Duodenal mucosa (tissue), 2 donors: Measurements from ENCODE around the gene SPRYD4.
"Not testable (repeated sequence)": the region's sequence is repeated elsewhere in the genome, so short reads cannot be mapped to it uniquely, and the experiment has no call there.

ENCODE experiments used
- H3K27ac ChIP-seq: one replicate; pipeline ENCODE4 v1.7.0; 2013; ENCODE audit warnings: low read depth, low read length
- H3K27me3 ChIP-seq, 2 donors: one replicate each; pipeline ENCODE4 v1.7.0; 2013; ENCODE audit warnings: low read length in 2 of 2, control low read depth in 1 of 2; ENCODE audit not compliant: insufficient read depth in 2 of 2, control insufficient read depth in 1 of 2
- H3K36me3 ChIP-seq, 2 donors: one replicate each; pipeline ENCODE4 v1.7.0; 2013; ENCODE audit warnings: low read length in 2 of 2, control low read depth in 1 of 2; ENCODE audit not compliant: insufficient read depth in 2 of 2, control insufficient read depth in 1 of 2
- H3K4me1 ChIP-seq, 2 donors: one replicate each; pipeline ENCODE4 v1.7.0; 2013; ENCODE audit warnings: low read length in 2 of 2, control low read depth in 1 of 2; ENCODE audit not compliant: insufficient read depth in 2 of 2, control insufficient read depth in 1 of 2
- H3K4me3 ChIP-seq, 2 donors: one replicate each; pipeline ENCODE4 v1.7.0; 2013; ENCODE audit warnings: low read length in 2 of 2, low read depth in 1 of 2
- H3K9ac ChIP-seq, 2 donors: one replicate each; pipeline ENCODE4 v1.7.0; 2013; ENCODE audit warnings: low read length in 2 of 2, low read depth in 1 of 2
- H3K9me3 ChIP-seq, 2 donors: one replicate each; pipeline ENCODE4 v1.7.0; 2013; ENCODE audit warnings: low read length in 2 of 2, control low read depth in 1 of 2; ENCODE audit not compliant: control insufficient read depth in 1 of 2

The SPRYD4 gene

DNA sequence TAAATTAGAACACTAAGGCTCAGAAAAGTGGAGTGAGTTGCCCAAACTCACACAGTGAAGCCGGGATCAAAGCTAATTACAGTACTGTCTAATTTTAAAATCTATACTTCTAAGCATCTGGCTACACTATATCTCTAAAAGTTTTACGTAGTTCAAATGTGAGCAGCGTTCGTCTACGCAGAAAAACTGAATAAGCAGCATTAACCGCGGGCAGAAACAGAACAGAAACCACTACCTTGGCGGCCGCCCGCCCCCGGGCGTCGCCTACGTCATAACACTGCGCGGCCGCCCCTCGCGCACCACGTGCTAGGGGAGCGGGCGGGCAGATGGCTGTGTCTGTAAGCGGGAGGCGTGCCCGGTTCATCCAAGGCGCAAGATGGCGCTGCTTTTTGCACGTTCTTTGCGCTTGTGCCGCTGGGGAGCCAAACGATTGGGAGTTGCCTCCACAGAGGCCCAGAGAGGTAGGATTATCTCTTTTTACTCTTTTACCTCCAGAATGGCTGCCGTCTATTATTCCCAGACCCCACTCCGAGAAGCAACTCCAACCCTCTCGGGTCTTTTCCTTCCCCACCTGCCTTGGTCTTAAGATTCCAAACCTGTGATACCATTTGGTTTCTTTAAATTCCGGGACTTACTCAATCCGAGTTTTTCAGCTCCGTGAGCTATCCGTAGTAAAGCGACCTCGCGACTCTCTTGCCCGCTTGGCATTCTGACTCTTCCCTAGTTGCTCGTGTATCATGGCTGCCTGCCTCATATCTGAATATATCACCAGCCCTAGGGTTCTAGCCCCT lies at the start of gene SPRYD4:
TSS of gene SPRYD4 (plus strand) at position 363 of the 791 bp plus-strand sequence. CDS start at position 377, 14 bp downstream.
- no peaks in the 10 kb centered on the region for H3K27me3 ChIP-seq
- H3K9ac ChIP-seq, result peak within 1 kb of the TSS; percentile 79 to 86
- H3K36me3 ChIP-seq, result peaks cover 0 to 9% of the 10 kb centered on the region in 2 donors
- no peaks in the 10 kb centered on the region for H3K9me3 ChIP-seq
- peak within 1 kb of the TSS; percentile 93 to 97 for H3K4me3 ChIP-seq
- peak within 1 kb of the TSS; percentile 53 for H3K27ac ChIP-seq
- peaks cover 10 to 11% of the 10 kb centered on the region in 2 donors for H3K4me1 ChIP-seq

DNA sequence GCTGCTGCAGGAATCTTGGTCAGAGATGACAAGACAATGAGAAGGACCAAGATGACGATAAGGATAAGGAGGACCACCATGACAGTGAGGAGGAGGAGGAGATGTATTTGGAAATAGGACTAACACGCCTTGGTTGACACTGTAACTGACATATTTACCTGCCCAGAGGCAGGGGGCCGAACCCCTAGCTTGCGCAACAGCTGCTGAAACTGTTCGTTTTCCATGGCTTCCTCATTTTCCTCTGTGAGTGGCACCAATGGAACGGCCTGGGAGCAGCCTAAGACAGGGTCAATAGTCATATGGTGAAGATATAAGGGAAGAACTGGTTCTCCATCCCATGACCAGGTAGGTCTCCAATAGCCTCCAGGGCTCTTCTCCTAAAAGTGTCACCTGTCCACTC lies 48.0 kb upstream of the SPRYD4 start:
- H3K27ac ChIP-seq, result no peak overlapping the region
- H3K27me3 ChIP-seq, result no peaks in the 10 kb centered on the region
- H3K36me3 ChIP-seq, result peaks cover 10 to 47% of the 10 kb centered on the region in 2 donors
- H3K4me3 ChIP-seq, result no peak overlapping the region
- no peak overlapping the region for H3K9ac ChIP-seq
- H3K4me1 ChIP-seq, result no peaks in the 10 kb centered on the region
- H3K9me3 ChIP-seq, result no peaks in the 10 kb centered on the region

GRCh38 chr12:56425193-56425592 lies 43.2 kb upstream of the SPRYD4 start:
- H3K27me3 ChIP-seq, result no peaks in the 10 kb centered on the region
- H3K9ac ChIP-seq, result no peak overlapping the region
- no peak overlapping the region for H3K27ac ChIP-seq
- H3K4me1 ChIP-seq, result no peaks in the 10 kb centered on the region
- no peaks in the 10 kb centered on the region for H3K9me3 ChIP-seq
- H3K36me3 ChIP-seq, result peaks cover 10 to 48% of the 10 kb centered on the region in 2 donors
- no peak overlapping the region for H3K4me3 ChIP-seq

DNA sequence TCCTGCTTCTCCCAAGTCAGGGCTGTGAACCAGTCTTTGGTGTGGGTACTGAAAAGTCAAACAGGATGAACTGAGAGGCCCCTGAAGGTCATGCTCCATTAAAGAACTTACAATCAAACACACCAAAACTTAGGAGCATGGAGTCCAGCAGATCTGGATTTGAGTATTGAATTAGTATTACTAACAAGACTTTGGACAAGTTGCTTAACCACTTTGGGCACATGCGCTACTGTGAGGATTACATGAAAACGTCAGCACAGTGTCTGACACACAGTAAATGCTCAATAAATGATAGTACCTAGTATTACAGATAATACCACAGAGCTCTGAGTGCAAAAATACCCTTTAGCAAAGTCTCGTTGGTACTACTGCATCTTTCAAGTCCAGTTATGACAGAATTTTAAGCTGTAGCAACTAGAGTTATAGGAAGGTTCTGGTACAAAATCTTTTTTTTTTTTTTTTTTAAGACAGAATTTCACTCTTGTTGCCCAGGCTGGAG lies 42.4 kb upstream of the SPRYD4 start:
- Histone ChIP-seq H3K27me3 (no peaks in the 10 kb centered on the region), H3K36me3 (peaks cover 10 to 45% of the 10 kb centered on the region in 2 donors)

DNA sequence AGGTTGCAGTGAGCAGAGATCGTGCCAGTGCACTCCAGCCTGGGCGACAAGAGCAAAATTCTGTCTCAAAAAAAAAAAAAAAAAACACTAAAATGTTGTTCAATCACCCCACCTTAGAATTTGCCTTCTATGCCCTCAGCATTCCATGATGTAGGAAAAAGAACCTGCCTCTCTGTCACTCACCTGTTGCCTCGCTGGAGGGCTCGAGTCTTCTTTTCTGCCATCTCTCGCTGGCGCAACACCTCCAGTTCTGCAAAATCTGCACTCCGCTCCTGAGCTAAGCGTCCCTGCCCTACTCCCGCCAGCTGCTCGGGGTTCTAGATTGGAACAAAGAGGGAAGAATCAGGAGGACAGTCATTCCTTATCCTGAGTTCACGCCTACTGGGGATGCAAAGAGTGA lies 37.1 kb upstream of the SPRYD4 start:
- H3K9ac ChIP-seq, result no peak overlapping the region
- H3K27me3 ChIP-seq, result no peaks in the 10 kb centered on the region
- no peaks in the 10 kb centered on the region for H3K4me1 ChIP-seq
- no peak overlapping the region for H3K4me3 ChIP-seq
- peaks cover 0 to 32% of the 10 kb centered on the region in 2 donors for H3K36me3 ChIP-seq
- H3K9me3 ChIP-seq, result no peaks in the 10 kb centered on the region
- no peak overlapping the region for H3K27ac ChIP-seq

More for the DNA sequence above, 42.4 kb upstream of the SPRYD4 start:
- Histone ChIP-seq H3K9me3 (no peaks in the 10 kb centered on the region), H3K27ac (no peak overlapping the region), H3K4me3 (no peak overlapping the region), H3K4me1 (no peaks in the 10 kb centered on the region), H3K9ac (no peak overlapping the region)

GRCh38 chr12:56431850-56432249 lies 36.5 kb upstream of the SPRYD4 start:
- H3K9ac ChIP-seq, result no peak overlapping the region
- H3K4me1 ChIP-seq, result no peaks in the 10 kb centered on the region
- H3K9me3 ChIP-seq, result no peaks in the 10 kb centered on the region
- no peaks in the 10 kb centered on the region for H3K27me3 ChIP-seq
- peaks cover 0 to 32% of the 10 kb centered on the region in 2 donors for H3K36me3 ChIP-seq
- no peak overlapping the region for H3K27ac ChIP-seq
- no peak overlapping the region for H3K4me3 ChIP-seq

- no peak overlapping the region for H3K27ac ChIP-seq
- no peak overlapping the region for H3K9ac ChIP-seq
- no peaks in the 10 kb centered on the region for H3K4me1 ChIP-seq
- H3K27me3 ChIP-seq, result no peaks in the 10 kb centered on the region
- peaks cover 0 to 17% of the 10 kb centered on the region in 2 donors for H3K36me3 ChIP-seq
- no peak overlapping the region for H3K4me3 ChIP-seq
- H3K9me3 ChIP-seq, result no peaks in the 10 kb centered on the region
These were observed 33.5 kb upstream of the SPRYD4 start for GRCh38 chr12:56434828-56435227.

DNA sequence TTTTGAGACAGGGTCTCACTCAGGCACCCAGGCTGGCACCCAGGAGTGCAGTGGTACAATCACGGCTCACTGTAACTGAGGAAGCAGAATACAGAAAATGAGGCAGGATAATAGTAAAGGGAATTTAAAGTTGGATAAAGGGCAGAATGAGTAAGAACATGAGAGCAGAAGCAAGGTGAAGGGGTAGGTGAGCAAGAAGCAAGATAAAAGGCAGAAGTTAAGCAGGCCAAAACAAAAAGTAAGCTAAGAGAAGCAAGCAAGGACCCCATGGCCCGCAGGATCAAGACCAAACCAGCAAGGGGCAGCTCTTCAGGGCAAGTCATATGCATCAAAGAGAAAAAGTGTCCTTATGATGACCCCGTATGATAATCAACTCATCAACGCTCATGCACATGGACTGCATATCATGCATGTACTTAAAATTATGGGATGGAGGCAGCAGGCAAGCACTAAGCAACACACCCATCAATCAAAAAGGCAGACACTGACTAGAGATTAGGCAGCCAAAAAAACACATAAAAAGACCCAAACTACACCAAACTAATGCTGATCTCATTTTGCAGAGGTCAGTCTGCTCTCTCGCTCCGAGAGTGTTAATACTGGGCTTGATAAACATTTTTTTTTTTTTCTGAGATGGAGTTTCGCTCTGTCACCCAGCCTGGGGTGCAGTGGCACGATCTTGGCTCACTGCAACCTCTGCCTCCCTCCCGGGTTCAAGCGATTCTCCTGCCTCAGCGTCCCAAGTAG lies 30.8 kb upstream of the SPRYD4 start:
- Histone ChIP-seq H3K9ac (no peak overlapping the region), H3K4me3 (no peak overlapping the region), H3K9me3 (no peaks in the 10 kb centered on the region), H3K36me3 (peaks cover 0 to 5% of the 10 kb centered on the region in 2 donors), H3K27me3 (no peaks in the 10 kb centered on the region), H3K4me1 (no peaks in the 10 kb centered on the region), H3K27ac (no peak overlapping the region)

DNA sequence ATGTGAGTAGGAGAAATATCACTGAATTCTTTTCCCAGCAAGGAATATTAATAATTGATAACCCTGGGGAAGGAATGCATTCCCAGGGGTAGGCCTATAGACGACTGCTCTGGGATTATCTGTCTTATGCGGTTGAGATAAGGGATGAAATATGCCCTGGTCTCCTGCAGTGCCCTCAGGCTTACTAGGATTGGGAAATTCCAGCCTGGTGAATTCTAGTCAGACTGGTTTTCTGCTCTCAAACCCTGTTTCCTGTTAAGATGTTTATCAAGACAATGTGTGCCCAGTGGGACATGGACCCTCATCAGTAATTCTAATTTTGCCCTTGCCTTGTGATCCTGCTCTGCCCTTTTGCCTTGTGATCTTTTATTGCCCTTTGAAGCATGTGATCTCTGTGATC lies 25.2 kb upstream of the SPRYD4 start:
- H3K27ac ChIP-seq, H3K36me3 ChIP-seq, H3K27me3 ChIP-seq, H3K9me3 ChIP-seq, H3K9ac ChIP-seq, H3K4me1 ChIP-seq, H3K4me3 ChIP-seq: not testable (repeated sequence)
